ENCODE results near the gene DOCK4.

DOCK4 gene

GRCh38 chr7:112160771-112161150 lies 45.4 kb downstream of the DOCK4 start:
- no peak for TF ChIP-seq CTCF (IDR thresholded peaks at IDR 0.05; ENCODE audit: low read depth, low read length)
- no peak overlapping the region for H3K4me3 ChIP-seq (ENCODE audit: low read depth, low read length)

GRCh38 chr7:112160130-112160770 lies 45.9 kb downstream of the DOCK4 start:
- H3K4me3 ChIP-seq (ENCODE audit: low read depth, low read length), result no peak overlapping the region
- no peak for TF ChIP-seq CTCF (IDR thresholded peaks at IDR 0.05; ENCODE audit: low read depth, low read length)

GRCh38 chr7:112159351-112159750 lies 46.8 kb downstream of the DOCK4 start:
- H3K4me3 ChIP-seq (ENCODE audit: low read depth, low read length), result no peak overlapping the region
- no peak for TF ChIP-seq CTCF (IDR thresholded peaks at IDR 0.05; ENCODE audit: low read depth, low read length)

GRCh38 chr7:112157072-112157471 lies 49.1 kb downstream of the DOCK4 start:
- TF ChIP-seq CTCF (IDR thresholded peaks at IDR 0.05; ENCODE audit: low read depth, low read length), result no peak
- H3K4me3 ChIP-seq (ENCODE audit: low read depth, low read length), result no peak overlapping the region

- TF ChIP-seq CTCF (IDR thresholded peaks at IDR 0.05; ENCODE audit: low read depth, low read length), result no peak
Observed at GRCh38 chr7:112156412-112156811, 49.8 kb downstream of the DOCK4 start.

GRCh38 chr7:112154690-112155089 lies 51.5 kb downstream of the DOCK4 start:
- no peak for TF ChIP-seq CTCF (IDR thresholded peaks at IDR 0.05; ENCODE audit: low read depth, low read length)
- H3K4me3 ChIP-seq (ENCODE audit: low read depth, low read length), result no peak overlapping the region

More at GRCh38 chr7:112156412-112156811, 49.8 kb downstream of the DOCK4 start:
- H3K4me3 ChIP-seq (ENCODE audit: low read depth, low read length), result no peak overlapping the region

GRCh38 chr7:112152186-112152585 lies 54.0 kb downstream of the DOCK4 start:
- H3K4me3 ChIP-seq (ENCODE audit: low read depth, low read length), result no peak overlapping the region
- no peak for TF ChIP-seq CTCF (IDR thresholded peaks at IDR 0.05; ENCODE audit: low read depth, low read length)

Data from WI38 (cell line).